GM12892 (cell line): ENCODE results near the gene PDCD1LG2.

Source experiments
- POLR2A ChIP-seq: IDR thresholded peaks from 2 replicates; pipeline ENCODE4 v1.6.1; 2011; ENCODE audit warnings: low read depth, low read length, control low read depth
- POLR2AphosphoS5 ChIP-seq: IDR thresholded peaks from 2 replicates; pipeline ENCODE4 v1.6.1; 2011; ENCODE audit warnings: low read depth, low read length, control low read depth
- TAF1 ChIP-seq: IDR thresholded peaks from 2 replicates; pipeline ENCODE4 v1.6.1; 2011; ENCODE audit warnings: low read depth, mild to moderate bottlenecking, control low read depth, low read length, borderline replicate concordance

DNA sequence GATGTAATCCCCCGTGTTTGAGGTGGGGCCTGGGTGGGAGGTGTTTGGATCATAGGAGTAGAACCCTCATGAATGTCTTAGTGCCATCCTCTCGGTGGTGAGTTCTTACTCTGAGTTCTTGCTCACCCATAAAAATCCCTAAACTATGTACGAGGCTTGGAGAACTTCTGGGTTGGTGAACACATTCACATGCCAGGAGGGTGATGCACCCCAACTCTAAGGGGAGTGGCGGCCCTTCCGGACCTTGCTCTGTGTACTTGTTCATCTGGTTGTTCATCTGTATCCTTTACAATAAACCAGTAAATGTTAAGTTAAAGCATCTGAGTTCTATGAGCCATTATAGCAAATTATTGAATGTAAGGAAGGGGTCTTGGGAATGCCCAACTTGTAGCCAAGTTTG is 82.6 kb downstream of the PDCD1LG2 start:
- no peak for TF ChIP-seq TAF1
- no peak for TF ChIP-seq POLR2A
- no peak for TF ChIP-seq POLR2AphosphoS5
